ENCODE measurements around the gene TPSD1. TPM values are rescaled to one million over a fixed set of nuclear protein-coding genes. Genes with fewer than 3 reads are reported as not detected.
A peak's percentile ranks its signal among the peaks of the same experiment; 100 is the strongest.

TPSD1 gene
- total RNA-seq, 1 experiment from 2014 or later = 0.26 TPM

- no peak overlapping the region for H3K27ac ChIP-seq (ENCODE audit: low read length)
- BruUV-seq (replicated peaks) = no TSS peak
- H3K4me3 ChIP-seq (ENCODE audit: low read depth in 2 of 2, low read length in 2 of 2) = no peak overlapping the region
- no peaks in the 10 kb centered on the region for H3K27me3 ChIP-seq (ENCODE audit: control insufficient read depth, insufficient read depth, low read length)
- DNase-seq (ENCODE audit: low read depth, low spot score) (no peak), ATAC-seq (no peak)
- intact Hi-C loops (cut with micrococcal nuclease; ENCODE audit: unreplicated experiment) = no loop called here
- ChIA-PET POLR2A (interaction anchor here (0.5 kb wide), 1 partner anchor 1038 kb away, joined by 4 read pairs; no protein-coding TSS in a partner anchor), CTCF (interaction anchor here (0.5 to 0.6 kb wide), 2 partner anchors 20 to 189 kb away, joined by 3 to 7 read pairs; no protein-coding TSS in a partner anchor)
- H3K9me3 ChIP-seq (ENCODE audit: control insufficient read depth, insufficient read depth, low read depth, low read length) = no peaks in the 10 kb centered on the region
- H3K4me1 ChIP-seq (ENCODE audit: control insufficient read depth, insufficient read depth, low read length) = peaks cover 9% of the 10 kb centered on the region
- H3K36me3 ChIP-seq (ENCODE audit: control insufficient read depth, insufficient read depth, low read length) = no peaks in the 10 kb centered on the region
- in situ Hi-C loops (cut with HindIII; ENCODE audit: low pct_unique_long_range_greater_than_20kb, low sequenced_read_pairs) = no loop called here
- TF ChIP-seq CTCF (IDR thresholded peaks at IDR 0.05) (no peak), SIN3A (IDR thresholded peaks at IDR 0.05; ENCODE audit: borderline replicate concordance, insufficient read depth, low read depth, low read length) (no peak), REST (IDR thresholded peaks at IDR 0.05; ENCODE audit: insufficient read depth in 1 of 2, low read depth in 2 of 2, low read length in 1 of 2) (no peak), TCF7L2 (IDR thresholded peaks at IDR 0.05; ENCODE audit: low read depth, low read length) (no peak), POLR2AphosphoS5 (IDR thresholded peaks at IDR 0.05; ENCODE audit: low read depth, low read length) (no peak)
Measured at GRCh38 chr16:1277151-1277598, 21.3 kb downstream of the TPSD1 start.

- no TSS peak for BruUV-seq (replicated peaks)
- in situ Hi-C loops (cut with HindIII; ENCODE audit: low pct_unique_long_range_greater_than_20kb, low sequenced_read_pairs) (no loop called here), intact Hi-C loops (cut with micrococcal nuclease; ENCODE audit: unreplicated experiment) (no loop called here)
- no peak for DNase-seq (ENCODE audit: low read depth, low spot score)
- ChIA-PET POLR2A (interaction anchor here (0.5 kb wide), 2 partner anchors 17 to 1038 kb away, joined by 4 to 7 read pairs; no protein-coding TSS in a partner anchor), CTCF (interaction anchor here (0.5 to 0.6 kb wide), 2 partner anchors 20 to 189 kb away, joined by 3 to 7 read pairs; no protein-coding TSS in a partner anchor)
- no peaks in the 10 kb centered on the region for H3K27me3 ChIP-seq (ENCODE audit: control insufficient read depth, insufficient read depth, low read length)
- no peak overlapping the region for H3K4me3 ChIP-seq (ENCODE audit: low read depth in 2 of 2, low read length in 2 of 2)
- TF ChIP-seq POLR2AphosphoS5 (IDR thresholded peaks at IDR 0.05; ENCODE audit: low read depth, low read length) = no peak
- no peak for TF ChIP-seq CTCF (IDR thresholded peaks at IDR 0.05)
- TF ChIP-seq SIN3A (IDR thresholded peaks at IDR 0.05; ENCODE audit: borderline replicate concordance, insufficient read depth, low read depth, low read length) = no peak
- TF ChIP-seq TCF7L2 (IDR thresholded peaks at IDR 0.05; ENCODE audit: low read depth, low read length) = no peak
- TF ChIP-seq REST (IDR thresholded peaks at IDR 0.05; ENCODE audit: insufficient read depth in 1 of 2, low read depth in 2 of 2, low read length in 1 of 2) = no peak
- H3K27ac ChIP-seq (ENCODE audit: low read length) = no peak overlapping the region
- no peaks in the 10 kb centered on the region for H3K9me3 ChIP-seq (ENCODE audit: control insufficient read depth, insufficient read depth, low read depth, low read length)
- peak; percentile 29; the same call in 1 of the 2 replicates for ATAC-seq
- peaks cover 9% of the 10 kb centered on the region for H3K4me1 ChIP-seq (ENCODE audit: control insufficient read depth, insufficient read depth, low read length)
- no peaks in the 10 kb centered on the region for H3K36me3 ChIP-seq (ENCODE audit: control insufficient read depth, insufficient read depth, low read length)
Measured at GRCh38 chr16:1277617-1278282, 21.9 kb downstream of the TPSD1 start.

Data from Panc1 (cell line).